ENCODE measurements around the gene MECP2.
A peak's percentile ranks its signal among the peaks of the same experiment; 100 is the strongest.

MECP2 gene

GRCh38 chrX:154123241-154124219, 26.0 kb upstream of the MECP2 start:
- no peak for FAIRE-seq

GRCh38 chrX:154121961-154122360, 24.4 kb upstream of the MECP2 start:
- FAIRE-seq (no peak), DNase-seq (ENCODE audit: insufficient read length, low spot score) (no peak)
- TF ChIP-seq POLR2A (IDR thresholded peaks at IDR 0.05; ENCODE audit: low read depth, low read length) = no peak

More at GRCh38 chrX:154123241-154124219, 26.0 kb upstream of the MECP2 start:
- no peak for TF ChIP-seq POLR2A (IDR thresholded peaks at IDR 0.05; ENCODE audit: low read depth, low read length)
- DNase-seq (ENCODE audit: insufficient read length, low spot score) = peak; percentile 16

- FAIRE-seq (no peak), DNase-seq (ENCODE audit: insufficient read length, low spot score) (no peak)
- TF ChIP-seq POLR2A (IDR thresholded peaks at IDR 0.05; ENCODE audit: low read depth, low read length) = no peak
Measured at GRCh38 chrX:154121207-154121606, 23.7 kb upstream of the MECP2 start.

GRCh38 chrX:154120567-154120966, 23.1 kb upstream of the MECP2 start:
- DNase-seq (ENCODE audit: insufficient read length, low spot score) (no peak), FAIRE-seq (no peak)
- TF ChIP-seq POLR2A (IDR thresholded peaks at IDR 0.05; ENCODE audit: low read depth, low read length) = no peak

GRCh38 chrX:154117566-154117965, 20.0 kb upstream of the MECP2 start:
- FAIRE-seq = no peak
- no peak for DNase-seq (ENCODE audit: insufficient read length, low spot score)
- TF ChIP-seq POLR2A (IDR thresholded peaks at IDR 0.05; ENCODE audit: low read depth, low read length) = no peak

- no peak for TF ChIP-seq POLR2A (IDR thresholded peaks at IDR 0.05; ENCODE audit: low read depth, low read length)
- FAIRE-seq (no peak), DNase-seq (ENCODE audit: insufficient read length, low spot score) (no peak)
Measured at GRCh38 chrX:154116426-154117211, 19.1 kb upstream of the MECP2 start.

- no peak for DNase-seq (ENCODE audit: insufficient read length, low spot score)
- no peak for TF ChIP-seq POLR2A (IDR thresholded peaks at IDR 0.05; ENCODE audit: low read depth, low read length)
- no peak for FAIRE-seq
Measured at GRCh38 chrX:154115750-154116149, 18.2 kb upstream of the MECP2 start.

GRCh38 chrX:154115071-154115470, 17.6 kb upstream of the MECP2 start:
- FAIRE-seq = no peak
- no peak for DNase-seq (ENCODE audit: insufficient read length, low spot score)

GRCh38 chrX:154114652-154115051, 17.1 kb upstream of the MECP2 start:
- no peak for TF ChIP-seq POLR2A (IDR thresholded peaks at IDR 0.05; ENCODE audit: low read depth, low read length)
- FAIRE-seq (no peak), DNase-seq (ENCODE audit: insufficient read length, low spot score) (no peak)

More at GRCh38 chrX:154115071-154115470, 17.6 kb upstream of the MECP2 start:
- no peak for TF ChIP-seq POLR2A (IDR thresholded peaks at IDR 0.05; ENCODE audit: low read depth, low read length)

GRCh38 chrX:154113729-154114128, 16.2 kb upstream of the MECP2 start:
- TF ChIP-seq POLR2A (IDR thresholded peaks at IDR 0.05; ENCODE audit: low read depth, low read length) = no peak
- DNase-seq (ENCODE audit: insufficient read length, low spot score) = no peak
- no peak for FAIRE-seq

GRCh38 chrX:154098551-154098950, 1.0 kb upstream of the MECP2 start:
- DNase-seq (ENCODE audit: insufficient read length, low spot score) (no peak), FAIRE-seq (no peak)
- TF ChIP-seq POLR2A (IDR thresholded peaks at IDR 0.05; ENCODE audit: low read depth, low read length) = no peak

GRCh38 chrX:154097003-154097588, 421 bp downstream of the MECP2 start:
- peak; percentile 60 for DNase-seq (ENCODE audit: insufficient read length, low spot score)
- no peak for FAIRE-seq
- TF ChIP-seq POLR2A (IDR thresholded peaks at IDR 0.05; ENCODE audit: low read depth, low read length) = no peak

- FAIRE-seq = no peak
- no peak for DNase-seq (ENCODE audit: insufficient read length, low spot score)
- no peak for TF ChIP-seq POLR2A (IDR thresholded peaks at IDR 0.05; ENCODE audit: low read depth, low read length)
Measured at GRCh38 chrX:154096140-154097002, 1.1 kb downstream of the MECP2 start.
